SK-N-SH (cell line): ENCODE measurements around the gene C12orf42.

Experiments used
- CTCF ChIP-seq: fragments of 200-600 bp; sonication (generic); IDR thresholded peaks from 2 replicates; pipeline ENCODE4 v1.6.1; 2017; ENCODE audit warnings: antibody characterized with exemption, mild to moderate bottlenecking, moderate library complexity
- FOXM1 ChIP-seq: IDR thresholded peaks from 2 replicates; pipeline ENCODE4 v1.4.0; 2012; ENCODE audit warnings: low read depth, mild to moderate bottlenecking
- MXI1 ChIP-seq: IDR thresholded peaks from 2 replicates; pipeline ENCODE4 v1.6.1; 2012; ENCODE audit warnings: mild to moderate bottlenecking, low read depth, low read length, improper control_type of control experiment
- NRF1 ChIP-seq: IDR thresholded peaks from 2 replicates; pipeline ENCODE4 v1.6.1; 2012; ENCODE audit warnings: low read depth, mild to moderate bottlenecking, low read length
- POLR2AphosphoS5 ChIP-seq: IDR thresholded peaks from 2 replicates; pipeline ENCODE4 v1.6.1; 2012; ENCODE audit warnings: low read depth, low read length
- RAD21 ChIP-seq: IDR thresholded peaks from 2 replicates; pipeline ENCODE4 v1.6.1; 2012; ENCODE audit warnings: mild to moderate bottlenecking, low read length
- REST ChIP-seq: IDR thresholded peaks from 2 replicates; pipeline ENCODE4 v1.6.1; 2012; ENCODE audit warnings: mild to moderate bottlenecking, low read depth, low read length, moderate library complexity
- RXRA ChIP-seq: IDR thresholded peaks from 2 replicates; pipeline ENCODE4 v1.4.0; 2012; ENCODE audit warnings: low read depth, mild to moderate bottlenecking, borderline replicate concordance
- USF2 ChIP-seq: fragments of 150-350 bp; IDR thresholded peaks from 2 replicates; pipeline ENCODE4 v1.6.1; 2017; ENCODE audit warnings: antibody characterized with exemption, low read length, low read depth, borderline replicate concordance

GRCh38 chr12:103498990-103499389 is 3.2 kb upstream of the C12orf42 start:
- no peak for TF ChIP-seq POLR2AphosphoS5
- TF ChIP-seq NRF1: no peak
- no peak for TF ChIP-seq MXI1
- TF ChIP-seq REST: no peak
- TF ChIP-seq CTCF: no peak
- no peak for TF ChIP-seq FOXM1
- no peak for TF ChIP-seq RXRA
- no peak for TF ChIP-seq RAD21
- TF ChIP-seq USF2: no peak
